ENCODE data around the gene DPP9.
"Not testable (repeated sequence)": the region's sequence is repeated elsewhere in the genome, so short reads cannot be mapped to it uniquely, and the experiment has no call there.

Gene DPP9

DNA sequence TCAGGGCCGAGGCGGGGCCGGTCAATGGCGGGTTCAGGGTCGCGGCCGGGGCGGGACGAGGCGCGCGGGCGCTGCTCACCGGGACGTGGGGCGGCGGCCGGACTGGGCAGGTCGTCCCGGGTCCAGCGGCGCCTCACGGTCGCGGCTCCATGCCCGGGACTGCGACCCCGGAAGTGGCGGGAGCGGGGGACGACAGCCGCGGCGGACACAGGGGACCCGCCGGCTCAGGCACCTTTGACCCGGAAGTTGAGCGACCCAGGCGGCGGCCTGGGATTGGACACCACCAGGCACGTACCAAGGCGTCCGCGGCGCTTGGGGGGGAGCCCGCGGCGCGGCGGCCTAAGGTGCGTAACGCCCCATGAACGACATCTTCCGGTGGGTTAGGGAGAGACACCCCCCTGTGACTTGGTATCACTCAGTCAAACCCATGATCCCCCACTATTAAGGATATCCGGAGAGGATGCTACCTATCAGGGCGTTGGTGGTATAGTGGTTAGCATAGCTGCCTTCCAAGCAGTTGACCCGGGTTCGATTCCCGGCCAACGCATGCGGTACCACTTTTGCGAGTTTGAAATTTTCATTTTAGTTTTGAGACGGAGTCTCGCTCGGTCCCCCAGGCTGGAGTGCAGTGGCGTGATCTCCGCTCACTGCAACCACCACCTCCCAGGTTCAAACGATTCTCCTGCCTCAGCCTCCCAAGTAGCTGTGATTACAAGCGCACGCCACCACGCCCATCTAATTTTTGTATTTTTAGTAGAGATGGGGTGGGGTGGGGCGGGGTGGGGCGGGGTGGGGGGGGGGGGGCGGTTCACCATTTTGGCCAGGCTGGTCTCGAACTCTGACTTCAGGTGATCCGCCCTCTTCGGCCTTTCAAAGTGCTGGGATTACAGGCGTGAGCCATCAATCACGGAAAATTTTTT lies at the start of gene DPP9:
DPP9 (minus strand) TSS at position 248 of the 920 bp plus-strand sequence. CDS start 3,936 bp downstream, outside the sequence.
- DNase-seq (ENCODE audit: low spot score): peak; percentile 99

DNA sequence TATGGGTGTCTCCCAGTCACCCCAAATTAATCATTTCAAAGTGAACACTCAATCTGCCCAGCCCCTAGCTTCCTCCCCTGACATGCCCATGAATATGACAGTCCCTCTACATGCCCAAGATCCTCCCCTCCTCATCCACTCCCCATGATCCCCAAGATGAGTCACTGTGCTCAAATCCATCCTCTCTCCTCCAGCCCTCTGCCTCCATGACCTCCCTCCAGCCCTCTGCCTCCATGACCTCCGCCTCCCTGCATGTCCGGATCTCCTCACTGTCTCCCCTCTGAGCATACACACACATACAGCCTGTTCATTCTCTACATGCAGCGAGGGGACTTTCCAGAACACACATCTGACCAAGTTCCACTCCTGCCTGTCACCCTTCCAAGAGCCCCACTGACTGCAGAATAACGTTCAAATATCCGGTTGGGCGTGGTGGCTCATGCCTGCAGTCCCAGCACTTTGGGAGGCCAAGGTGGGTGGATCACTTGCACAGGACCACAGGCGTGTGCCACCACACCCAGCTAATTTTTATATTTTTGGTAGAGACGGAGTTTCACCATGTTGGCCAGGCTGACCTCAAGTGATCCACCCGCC lies 49.5 kb upstream of the DPP9 start:
- no peak for DNase-seq (ENCODE audit: low spot score)

DNA sequence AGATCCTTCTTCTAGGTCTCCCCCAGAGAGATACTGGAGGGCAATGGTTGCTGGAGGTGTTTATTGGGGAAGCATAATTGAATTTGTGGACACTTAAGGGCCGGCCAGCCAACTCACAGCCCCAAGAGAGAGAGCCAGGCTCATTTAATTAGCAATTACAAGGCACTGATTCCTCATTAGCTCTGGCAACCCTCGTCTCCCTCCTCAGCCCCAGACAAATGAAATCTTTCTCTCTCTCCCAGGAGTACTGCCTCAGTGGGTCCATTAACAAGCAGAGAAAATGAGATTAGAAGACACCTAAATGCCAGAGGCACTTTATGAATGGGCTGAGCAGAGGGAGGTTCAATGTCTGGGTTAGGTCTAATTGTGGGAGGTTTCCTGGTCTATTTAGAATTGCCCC lies 48.9 kb upstream of the DPP9 start:
- DNase-seq (ENCODE audit: low spot score): no peak

DNA sequence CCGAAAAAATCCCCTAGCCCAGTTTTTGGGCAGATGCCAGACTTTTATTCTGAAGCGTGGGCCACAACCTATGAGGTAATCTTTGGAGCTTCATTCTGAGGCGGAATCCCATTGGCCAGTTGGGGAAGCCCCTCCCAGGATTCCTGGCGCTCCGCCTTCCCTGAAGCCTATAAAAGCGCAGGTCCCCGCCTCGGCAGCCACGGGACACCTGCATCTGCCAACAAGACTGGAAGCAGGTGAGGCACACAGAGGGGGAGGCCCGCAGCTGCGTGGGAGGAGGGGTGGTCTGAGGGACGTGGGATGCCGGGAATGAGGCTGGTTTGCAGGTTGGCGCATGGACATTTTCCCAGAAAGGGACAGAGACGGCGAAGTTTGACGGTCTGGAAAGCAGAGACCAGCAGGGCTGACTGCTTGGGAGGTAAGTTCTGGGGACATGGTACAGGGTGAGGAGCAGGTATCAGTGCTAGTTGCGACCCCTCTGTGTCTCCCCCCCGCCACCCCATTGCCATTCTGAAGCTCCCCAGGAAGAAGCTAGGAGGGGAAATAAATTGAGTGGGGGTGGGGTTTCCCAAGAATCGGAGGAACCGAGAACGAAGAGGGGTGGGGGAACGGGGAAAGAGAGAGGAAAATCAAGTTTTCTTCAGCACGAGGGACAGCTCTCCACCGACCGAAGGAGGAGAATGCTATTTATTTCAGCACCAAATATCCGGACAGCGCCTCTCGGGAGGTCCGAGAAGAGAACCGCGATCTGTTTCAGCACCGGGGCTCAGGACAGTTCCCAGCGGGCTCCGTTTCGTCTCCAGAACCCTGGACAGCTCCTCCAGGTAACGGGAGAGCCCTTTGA lies 45.5 kb upstream of the DPP9 start:
- peak; percentile 92 for DNase-seq (ENCODE audit: low spot score)

DNA sequence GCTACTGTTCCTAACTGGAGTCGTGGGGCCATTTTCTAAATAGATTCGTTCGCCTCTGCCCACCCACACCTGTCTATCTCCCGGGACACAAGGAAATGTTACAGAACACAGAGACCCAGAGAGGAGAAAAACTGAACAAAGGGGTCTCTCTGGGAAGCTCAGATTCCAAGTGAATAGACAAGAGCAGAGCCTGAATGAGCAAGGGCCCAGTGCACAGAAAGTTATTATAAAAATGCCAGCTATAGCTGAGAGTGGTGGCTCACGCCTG lies 40.7 kb upstream of the DPP9 start:
- DNase-seq (ENCODE audit: low spot score): no peak

DNA sequence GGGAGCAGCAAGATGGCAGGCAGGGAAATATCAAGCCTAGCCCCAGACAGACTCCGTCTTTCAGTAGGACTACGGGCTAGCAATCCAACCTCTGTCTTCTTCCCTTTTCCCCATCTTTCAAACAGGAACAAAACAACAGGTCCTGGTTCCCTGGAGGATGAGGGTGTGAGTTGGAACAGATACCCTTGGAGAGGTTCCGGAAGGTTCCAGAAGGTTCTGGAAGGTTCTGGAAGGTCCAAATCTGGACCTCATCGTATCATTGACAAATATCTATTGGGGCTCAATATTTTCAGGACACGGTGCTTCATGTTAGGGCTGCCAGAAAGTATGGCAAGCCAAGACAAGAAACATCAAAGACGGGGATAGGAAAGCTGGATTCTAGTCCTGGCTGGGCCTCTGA lies 39.4 kb upstream of the DPP9 start:
- DNase-seq (ENCODE audit: low spot score): no peak

- no peak for DNase-seq (ENCODE audit: low spot score)
Observed at GRCh38 chr19:4760285-4760650, 36.6 kb upstream of the DPP9 start.

- DNase-seq (ENCODE audit: low spot score): peak; percentile 99
Observed at GRCh38 chr19:4759388-4760284, 36.0 kb upstream of the DPP9 start.

DNA sequence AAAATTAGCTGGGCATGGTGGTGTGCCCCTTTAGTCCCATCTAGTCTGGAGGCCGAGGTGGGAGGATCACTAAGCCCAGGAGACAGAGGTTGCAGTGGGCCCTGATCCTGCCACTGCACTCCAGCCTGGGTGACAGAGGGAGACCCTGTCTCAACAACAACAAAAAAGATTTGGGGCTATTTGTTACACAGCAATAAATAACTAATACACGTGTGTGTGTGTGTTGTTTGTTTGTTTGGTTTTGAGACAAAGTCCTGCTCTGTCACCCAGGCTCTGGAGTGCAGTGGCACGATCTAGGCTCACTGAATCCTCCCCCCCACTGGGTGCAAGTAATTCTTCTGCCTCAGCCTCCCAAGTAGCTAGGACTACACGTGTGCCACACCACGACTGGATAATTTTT lies 35.0 kb upstream of the DPP9 start:
- DNase-seq (ENCODE audit: low spot score): no peak

- DNase-seq (ENCODE audit: low spot score): no peak
Observed at GRCh38 chr19:4758082-4758481, 34.4 kb upstream of the DPP9 start.

DNA sequence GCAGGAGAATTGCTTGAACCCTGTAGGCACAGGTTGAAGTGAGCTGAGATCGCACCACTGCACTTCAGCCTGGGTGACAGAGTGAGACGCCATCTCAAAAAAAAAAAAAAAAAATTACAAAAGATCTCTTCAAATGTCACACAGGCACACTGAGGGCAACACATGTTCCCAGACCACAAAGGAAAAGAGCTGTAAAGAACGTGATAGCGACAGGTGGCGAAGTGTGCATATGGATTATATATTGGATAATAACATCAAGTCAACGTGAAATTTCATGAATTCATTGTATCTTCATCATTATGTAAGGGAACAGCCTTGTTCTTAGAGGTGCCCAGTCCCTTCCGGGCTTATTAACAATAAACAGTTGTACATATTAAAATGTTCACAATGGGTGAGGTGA lies 31.8 kb upstream of the DPP9 start:
- DNase-seq (ENCODE audit: low spot score): no peak

DNA sequence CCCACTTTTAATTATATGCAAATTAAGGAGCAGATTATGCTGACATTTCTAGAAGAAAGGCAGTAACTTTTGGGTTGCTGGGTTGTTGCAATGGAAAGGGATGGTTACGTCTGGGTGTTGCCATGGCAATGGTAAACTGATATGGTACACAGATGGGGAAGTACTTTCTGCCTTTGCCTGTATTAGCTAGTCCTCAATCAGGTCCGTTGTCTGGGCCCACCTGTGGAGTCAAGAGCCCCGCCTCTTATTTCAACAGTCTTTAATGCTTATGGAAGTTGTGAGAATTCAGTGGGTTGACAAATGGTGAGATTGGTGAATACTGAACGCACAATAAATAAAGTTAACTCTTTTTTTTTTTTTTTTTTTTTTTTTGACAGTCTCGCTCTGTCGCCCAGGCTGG lies 30.6 kb upstream of the DPP9 start:
- DNase-seq (ENCODE audit: low spot score): no peak

GRCh38 chr19:4749870-4750590 lies 26.4 kb upstream of the DPP9 start:
- no peak for DNase-seq (ENCODE audit: low spot score)

DNA sequence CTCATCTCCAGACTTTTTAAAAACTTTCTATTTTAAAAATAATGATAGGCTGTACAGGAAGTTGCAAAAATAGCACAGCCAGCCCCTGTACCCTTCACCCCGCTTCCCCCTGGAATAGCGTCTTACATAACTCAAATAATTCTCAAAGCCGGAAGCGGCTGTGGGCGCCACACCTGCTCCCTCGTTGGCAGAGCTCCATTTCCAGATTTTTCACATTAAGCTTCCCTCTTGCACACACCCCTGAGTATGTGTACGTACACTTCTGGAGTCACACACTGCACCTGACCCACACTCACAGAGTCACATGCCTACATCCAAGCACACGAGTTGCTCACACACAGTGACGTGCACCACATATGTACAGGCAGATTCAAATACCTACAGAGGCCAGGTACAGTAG lies 24.9 kb upstream of the DPP9 start:
- DNase-seq (ENCODE audit: low spot score): no peak

GRCh38 chr19:4748185-4748584 lies 24.5 kb upstream of the DPP9 start:
- DNase-seq (ENCODE audit: low spot score): no peak

DNA sequence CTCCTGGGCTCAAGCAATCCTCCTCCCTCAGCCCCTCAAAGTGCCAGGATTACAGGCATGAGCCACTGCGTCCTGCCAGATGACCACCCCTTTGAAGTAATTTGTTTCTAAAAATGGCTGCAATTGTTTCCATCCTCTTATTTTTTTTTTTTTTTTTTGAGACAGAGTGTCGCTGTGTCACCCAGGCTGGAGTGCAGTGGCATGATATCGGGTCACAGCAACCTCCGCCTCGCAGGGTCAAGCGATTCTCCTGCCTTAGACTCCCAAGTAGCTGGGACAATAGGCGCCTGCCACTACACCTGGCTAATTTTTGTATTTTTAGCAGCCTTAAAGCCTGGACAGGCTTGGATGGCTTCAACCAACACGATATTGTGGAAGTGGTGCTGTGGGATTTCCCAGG lies 22.3 kb upstream of the DPP9 start:
- DNase-seq (ENCODE audit: low spot score): no peak

DNA sequence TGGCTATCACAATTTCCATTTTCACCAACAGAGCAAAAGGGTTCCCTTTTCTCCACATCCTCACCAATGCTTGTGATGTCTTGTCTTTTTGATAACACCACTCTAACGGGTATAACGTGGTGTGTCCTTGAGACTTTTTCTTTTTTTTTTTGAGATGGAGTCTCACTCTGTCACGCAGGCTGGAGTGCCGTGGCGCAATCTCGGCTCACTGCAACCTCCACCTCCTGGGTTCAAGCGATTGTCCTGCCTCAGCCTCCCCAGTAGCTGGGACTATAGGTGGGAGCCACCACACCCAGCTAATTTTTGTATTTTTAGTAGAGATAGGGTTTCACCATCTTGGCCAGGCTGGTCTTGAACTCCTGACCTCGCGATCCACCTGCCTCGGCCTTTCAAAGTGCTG lies 21.5 kb upstream of the DPP9 start:
- not testable (repeated sequence) for DNase-seq (ENCODE audit: low spot score)

DNA sequence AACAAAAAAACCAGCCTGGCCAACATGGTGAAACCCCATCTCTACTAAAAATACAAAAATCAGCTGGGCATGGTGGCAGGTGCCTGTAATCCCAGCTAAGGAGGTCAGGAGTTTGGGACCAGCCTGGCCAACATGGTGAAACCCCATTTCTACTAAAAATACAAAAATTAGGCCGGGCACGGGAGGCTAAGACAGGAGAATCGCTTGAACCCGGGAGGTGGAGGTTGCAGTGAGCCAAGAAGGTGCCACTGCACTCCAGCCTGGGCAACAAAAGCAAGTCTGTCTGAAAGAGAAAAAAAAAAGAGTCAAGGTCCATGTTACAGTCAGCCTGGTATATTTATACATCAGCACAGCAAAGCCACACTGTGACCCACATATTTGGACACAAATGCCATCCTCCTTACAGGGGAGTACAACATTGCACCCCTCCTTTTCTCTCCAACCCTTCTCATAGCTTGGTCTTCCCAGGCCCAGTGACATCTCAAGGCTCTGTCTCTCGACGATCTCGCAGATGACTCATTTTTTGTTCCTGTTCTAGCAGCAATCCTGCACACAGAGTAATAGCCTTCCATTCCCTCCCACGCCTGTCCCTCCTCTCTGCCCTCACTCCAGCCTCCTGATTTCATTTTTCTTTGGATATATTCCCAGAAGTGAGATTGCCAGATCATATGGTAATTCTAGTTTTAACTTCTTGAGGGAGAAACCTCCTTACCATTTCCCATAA lies 21.0 kb upstream of the DPP9 start:
- DNase-seq (ENCODE audit: low spot score): peak; percentile 92

DNA sequence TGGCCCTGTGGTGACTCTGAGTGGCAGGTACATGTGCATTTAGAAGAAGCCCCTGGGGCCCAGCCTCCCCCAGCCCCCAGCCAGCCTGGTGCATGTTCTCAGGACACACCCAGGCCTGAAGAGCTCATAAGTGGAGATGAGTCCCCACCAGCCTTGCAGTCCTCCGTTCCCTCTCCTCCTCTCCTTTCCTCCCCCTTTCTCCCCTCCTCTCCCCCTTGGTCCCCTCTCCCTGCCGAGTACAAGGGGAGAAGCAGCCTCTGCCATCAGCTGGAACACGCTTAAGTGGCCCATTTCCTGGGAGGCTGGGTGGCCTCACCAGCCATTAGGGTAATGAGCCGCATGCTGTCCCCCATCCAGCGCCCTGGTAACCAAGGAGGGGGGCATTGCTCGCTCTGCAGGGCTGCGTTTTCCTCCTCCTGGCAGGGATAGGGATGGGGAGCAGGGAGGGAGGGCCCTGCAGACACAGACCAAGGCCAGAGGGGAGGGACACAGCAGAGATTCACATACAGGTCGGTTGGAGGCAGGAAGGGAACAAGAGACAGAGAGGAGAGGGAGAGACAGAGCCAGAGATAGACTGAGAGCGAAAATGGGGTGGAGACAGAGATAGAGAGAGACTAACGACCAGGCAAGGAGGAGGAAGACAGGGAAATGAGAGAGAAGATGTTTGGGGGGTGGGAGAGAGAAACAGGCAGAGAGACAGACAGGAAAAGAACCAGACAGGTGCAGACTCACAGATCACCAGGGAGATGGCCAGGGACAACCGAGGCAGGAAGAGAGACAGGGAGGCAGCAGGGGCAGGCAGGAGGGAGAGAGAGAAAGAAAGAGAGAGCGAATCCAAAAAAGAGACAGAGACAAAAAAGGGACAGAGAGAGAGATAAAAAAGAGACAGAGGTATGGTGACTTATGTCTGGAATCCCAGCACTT lies 19.3 kb upstream of the DPP9 start:
- DNase-seq (ENCODE audit: low spot score): no peak

DNA sequence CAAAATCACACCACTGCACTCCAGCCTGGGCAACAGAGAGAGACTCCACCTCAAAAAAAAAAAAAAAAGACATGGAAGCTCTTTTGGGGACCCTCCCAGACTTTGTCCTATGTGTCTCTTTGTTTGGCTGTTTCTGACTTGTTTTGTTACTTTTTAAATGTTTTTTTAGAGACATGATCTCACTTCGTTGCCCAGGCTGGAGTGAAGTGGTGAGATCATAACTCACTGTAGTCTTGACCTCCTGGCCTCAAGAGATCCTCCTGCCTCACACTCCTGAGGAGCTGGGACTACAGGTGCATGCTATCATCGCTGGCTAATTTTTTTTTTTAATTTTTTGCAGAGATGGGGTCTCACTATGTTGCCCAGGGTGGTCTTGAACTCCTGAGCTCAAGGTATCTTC lies 16.4 kb upstream of the DPP9 start:
- no peak for DNase-seq (ENCODE audit: low spot score)

Measured in AG20443 (cell line).